HG03575 (cell line): ENCODE measurements around the gene SLC44A4.
"Not testable (repeated sequence)": the region's sequence is repeated elsewhere in the genome, so short reads cannot be mapped to it uniquely, and the experiment has no call there.

ENCODE experiments used
- ATAC-seq: cut with Tn5 transposase; IDR thresholded peaks from one replicate; pipeline ENCODE4 v1.9.1; 2021; ENCODE audit not compliant: unreplicated experiment, insufficient number of reproducible peaks, low FRiP score; ENCODE audit errors: extremely low read depth

SLC44A4 gene

DNA sequence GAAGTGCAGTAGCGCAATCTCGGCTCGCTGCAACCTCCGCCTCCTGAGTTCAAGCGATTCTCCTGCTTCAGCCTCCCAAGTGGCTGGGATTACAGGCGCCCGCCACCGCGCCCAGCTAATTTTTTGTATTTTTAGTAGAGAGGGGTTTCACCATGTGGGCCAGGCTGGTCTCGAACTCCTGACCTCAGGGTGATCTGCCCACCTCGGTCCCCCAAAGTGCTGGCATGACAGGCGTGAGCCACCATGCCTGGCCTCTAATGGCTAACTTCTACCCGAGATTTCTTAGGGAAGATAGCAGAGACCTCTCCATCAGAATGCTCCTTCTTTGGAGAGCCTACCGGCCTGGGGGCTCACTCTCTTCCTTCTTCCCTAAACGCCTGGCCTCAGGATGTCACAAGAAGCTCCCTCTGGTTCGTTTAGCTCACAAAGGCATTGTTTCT lies 14.7 kb downstream of the SLC44A4 start:
- not testable (repeated sequence) for ATAC-seq

DNA sequence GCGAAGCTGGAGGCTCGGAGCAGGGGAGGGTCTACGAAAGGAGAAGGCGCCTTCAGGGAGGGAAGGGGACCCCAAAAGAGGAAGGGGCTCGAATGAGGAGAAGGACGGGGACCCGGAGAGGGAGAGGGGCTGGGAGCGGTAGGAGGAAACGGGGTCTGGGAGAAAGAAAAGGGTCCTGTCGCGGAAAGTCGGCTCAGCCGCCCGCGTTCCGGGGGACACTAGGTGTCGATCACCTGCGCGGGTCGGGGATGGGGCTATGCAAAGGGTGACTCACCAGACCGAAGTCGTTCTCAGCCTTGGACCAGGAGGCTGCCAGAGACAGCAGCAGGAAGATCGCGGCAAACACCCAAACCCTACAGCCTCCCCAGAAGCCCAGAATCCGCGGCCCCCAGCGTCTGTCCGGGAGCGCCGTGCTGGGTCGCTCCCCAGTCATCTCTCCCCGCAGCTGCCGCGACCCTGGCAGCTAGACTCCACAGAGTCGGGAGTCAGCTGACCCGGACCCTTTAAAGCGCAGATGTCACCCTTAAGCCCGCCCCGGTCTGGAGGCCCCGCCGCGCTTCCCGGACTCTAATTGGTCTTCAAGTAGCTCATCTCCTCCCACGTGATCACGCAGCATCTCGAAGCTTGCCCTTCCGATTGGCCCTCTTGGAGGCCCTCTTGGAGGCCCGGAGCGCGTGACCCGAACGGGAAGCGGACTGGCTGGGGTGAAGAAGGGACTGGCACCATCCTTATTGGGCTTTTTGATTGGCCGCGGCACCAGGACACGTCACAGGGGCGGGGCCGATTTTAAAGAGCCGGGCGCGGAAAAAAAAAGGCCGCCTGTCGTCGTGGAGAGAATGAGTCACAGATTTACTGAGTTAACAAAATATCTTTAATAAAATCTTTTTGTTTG lies 16.2 kb downstream of the SLC44A4 start, which contains the start of gene NEU1:
Gene NEU1 (minus strand): TSS at position 478 of the 892 bp plus-strand sequence. CDS start 45 bp downstream, at position 433.
- peak; percentile 73 for ATAC-seq

DNA sequence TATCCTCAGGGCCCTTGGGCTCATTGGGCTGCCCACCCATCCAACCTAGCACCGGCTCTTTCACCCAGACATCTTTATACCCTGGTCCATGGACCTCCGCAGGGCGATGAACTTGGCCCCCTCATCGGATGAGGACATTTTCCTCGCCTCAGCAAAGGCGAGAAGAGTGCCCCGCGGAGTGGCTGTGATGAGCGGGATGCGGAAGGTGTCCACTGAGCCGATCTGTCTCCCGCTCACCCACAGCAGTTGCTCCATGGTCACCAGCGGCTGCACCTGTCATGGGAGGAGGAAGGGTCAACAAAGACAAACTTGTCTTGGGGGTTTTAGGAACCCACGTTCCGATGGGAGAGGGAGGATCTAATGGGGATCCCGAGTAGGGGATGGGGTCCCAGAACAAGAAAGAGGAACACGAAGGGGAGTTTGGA lies 16.9 kb downstream of the SLC44A4 start:
- ATAC-seq = no peak

DNA sequence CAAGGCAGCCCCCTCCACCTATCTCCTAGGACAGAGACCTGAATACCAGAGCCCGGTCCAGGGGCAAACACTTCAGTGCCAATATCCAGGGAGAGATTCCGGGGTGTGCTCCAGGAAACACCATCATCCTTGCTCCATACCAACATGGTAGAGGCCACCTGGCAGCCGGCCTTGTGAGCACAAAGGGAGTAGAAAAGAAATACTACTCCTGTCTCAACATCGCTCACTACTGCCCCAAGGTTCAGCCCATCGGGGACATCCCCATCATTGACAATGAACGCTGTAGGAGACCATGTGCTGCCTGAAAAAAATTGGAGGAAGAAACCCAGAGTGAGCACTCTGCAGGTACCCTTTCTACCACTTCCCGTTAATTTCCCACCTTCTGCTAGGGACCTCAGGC lies 17.6 kb downstream of the SLC44A4 start:
- ATAC-seq = no peak

DNA sequence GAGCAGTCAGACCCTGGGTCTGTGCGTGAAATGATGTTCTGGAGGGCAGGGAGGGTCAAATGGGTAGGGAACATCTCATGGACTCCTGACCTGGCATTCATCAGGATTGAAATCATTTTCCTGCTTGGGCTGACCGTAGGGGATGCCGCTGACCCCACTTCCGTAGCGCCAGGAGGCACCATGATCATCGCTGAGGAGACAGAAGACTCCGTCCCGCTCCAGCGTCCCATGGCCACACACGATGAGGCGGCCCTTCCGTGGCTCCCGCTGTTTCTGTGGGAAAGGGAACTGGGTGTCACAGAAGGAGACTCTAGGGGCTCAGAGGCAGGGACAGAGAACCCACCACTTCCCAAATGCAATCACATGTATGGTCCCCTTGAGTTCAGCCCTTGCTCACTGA lies 18.4 kb downstream of the SLC44A4 start:
- no peak for ATAC-seq

DNA sequence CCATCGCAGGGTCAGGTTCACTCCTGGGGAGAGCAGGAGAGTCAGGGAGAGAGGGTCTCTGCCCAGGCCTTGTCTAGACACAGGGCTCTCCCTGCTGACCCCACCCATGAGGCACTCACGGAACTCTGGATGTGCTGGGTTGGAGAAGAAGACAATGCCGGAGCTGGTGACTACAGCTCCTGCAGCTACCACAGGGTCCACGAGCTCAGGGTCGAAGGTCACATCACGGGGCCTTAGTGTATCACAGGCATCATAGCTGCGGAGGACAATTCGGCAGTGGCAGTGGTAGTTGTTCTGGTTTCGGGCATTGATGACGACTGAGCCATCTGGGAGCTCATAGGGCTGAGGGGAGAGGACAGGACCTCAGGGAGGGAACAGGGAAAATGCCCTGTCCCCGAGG lies 18.9 kb downstream of the SLC44A4 start:
- no peak for ATAC-seq

DNA sequence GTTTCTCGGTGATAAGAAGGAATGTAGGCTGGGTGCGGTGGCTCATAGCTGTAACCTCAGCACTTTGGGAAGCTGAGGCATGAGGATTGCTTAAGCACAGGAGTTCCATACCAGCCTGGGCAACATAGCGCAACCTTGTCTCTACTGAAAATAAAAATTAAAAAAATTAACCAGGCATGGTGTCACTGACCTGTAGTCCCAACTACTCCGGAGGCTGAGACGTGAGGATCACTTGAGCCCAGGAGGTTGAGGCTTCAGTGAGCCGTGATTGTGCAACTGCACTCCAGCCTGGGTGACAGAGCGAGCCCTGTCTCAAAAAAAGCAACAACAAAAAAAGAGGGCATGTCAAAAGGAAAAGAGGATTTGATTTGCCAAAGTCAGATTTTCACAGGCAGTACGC lies 20.1 kb downstream of the SLC44A4 start:
- ATAC-seq = no peak

DNA sequence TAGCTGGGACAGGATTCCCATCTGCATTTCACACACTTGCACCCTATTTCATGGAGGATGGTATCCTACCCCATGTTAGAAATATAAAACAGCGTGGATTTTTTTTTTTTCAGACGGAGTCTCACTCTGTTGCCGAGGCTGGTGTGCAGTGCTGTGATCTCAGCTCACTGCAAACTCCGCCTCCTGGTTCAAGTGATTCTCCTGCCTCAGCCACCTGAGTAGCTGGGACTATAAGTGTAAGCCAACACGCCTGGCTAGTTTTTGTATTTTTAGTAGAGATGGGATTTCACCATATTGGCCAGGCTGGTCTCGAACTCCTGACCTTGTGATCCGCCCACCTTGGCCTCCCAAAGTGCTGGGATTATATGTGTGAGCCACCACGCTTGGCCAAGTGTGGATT lies 21.0 kb downstream of the SLC44A4 start:
- ATAC-seq = not testable (repeated sequence)

DNA sequence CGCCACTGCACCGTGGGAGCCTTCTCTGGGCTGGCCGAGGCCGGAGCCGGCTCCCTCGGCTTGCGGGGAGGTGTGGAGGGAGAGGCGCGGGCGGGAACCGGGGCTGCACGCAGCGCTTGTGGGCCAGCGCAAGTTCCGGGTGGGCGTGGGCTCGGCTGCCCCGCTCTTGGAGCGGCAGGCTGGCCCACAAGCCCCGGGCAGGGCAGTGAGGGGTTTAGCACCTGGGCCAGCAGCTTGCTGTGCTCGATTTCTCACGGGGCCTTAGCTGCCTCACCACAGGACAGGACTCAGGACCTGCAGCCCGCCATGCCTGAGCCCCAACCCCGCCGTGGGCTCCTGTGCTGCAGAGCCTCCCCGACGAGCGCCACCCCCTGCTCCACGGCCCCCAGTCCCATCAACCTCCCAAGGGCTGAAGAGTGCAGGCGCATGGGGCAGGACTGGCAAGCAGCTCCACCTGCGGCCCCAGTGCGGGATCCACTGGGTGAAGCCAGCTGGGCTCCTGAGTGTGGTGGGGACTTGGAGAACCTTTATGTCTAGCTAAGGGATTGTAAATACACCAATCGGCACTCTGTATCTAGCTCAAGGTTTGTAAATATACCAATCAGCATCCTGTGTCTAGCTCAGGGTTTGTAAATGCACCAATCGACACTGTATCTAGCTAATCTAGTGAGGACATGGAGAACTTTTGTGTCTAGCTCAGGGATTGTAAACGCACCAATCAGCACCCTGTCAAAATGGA lies 26.6 kb downstream of the SLC44A4 start:
- not testable (repeated sequence) for ATAC-seq

DNA sequence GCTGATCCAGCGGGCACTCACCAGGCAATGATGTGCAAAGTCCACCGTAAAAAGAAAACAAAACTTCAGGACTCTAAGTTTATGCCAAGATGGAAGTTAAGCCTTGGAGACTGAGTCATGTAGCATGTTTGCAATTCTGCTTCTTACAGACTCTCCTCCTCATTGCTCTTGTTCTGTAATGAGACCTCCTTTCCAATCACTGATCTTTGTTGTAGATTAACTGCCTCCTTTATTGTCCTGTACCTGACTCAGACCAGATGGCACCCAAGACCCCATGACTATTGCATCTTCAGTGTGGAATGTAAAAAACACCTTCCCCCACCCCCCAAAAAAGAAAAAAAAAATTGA lies 27.3 kb downstream of the SLC44A4 start:
- no peak for ATAC-seq

DNA sequence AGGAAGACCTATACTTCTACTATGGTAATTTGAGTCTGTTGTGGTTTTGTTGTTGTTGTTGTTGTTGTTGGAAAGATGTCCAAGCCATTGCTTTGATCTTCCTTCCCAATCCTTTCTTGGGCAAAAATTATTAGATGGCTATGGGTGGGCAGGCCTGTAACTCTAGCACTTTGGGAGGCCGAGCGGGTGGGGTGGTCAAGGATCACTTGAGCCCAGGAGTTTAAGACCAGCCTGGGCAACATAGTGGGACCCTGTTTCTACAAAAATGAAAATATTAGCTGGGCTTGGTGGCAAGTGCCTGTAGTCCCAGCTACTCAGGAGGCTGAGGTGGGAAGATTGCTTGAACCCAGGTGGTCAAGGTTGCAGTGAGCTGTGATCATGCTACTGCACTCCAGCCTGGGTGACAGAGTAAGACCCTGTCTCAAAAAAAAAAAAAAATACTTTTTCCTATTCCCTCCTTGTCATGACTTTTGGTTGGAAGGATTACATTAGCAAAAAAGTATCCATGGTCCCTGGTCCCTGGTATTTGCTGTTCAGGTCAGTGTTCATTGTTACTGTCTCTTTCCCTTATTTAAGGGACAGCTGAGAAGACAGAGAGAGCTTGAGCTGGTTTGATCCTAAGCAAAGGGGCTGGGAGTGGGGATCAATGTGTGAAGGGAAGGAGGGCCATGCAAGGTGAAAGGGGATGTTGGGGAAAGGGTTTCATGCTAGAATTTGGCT lies 27.9 kb downstream of the SLC44A4 start:
- ATAC-seq = no peak

DNA sequence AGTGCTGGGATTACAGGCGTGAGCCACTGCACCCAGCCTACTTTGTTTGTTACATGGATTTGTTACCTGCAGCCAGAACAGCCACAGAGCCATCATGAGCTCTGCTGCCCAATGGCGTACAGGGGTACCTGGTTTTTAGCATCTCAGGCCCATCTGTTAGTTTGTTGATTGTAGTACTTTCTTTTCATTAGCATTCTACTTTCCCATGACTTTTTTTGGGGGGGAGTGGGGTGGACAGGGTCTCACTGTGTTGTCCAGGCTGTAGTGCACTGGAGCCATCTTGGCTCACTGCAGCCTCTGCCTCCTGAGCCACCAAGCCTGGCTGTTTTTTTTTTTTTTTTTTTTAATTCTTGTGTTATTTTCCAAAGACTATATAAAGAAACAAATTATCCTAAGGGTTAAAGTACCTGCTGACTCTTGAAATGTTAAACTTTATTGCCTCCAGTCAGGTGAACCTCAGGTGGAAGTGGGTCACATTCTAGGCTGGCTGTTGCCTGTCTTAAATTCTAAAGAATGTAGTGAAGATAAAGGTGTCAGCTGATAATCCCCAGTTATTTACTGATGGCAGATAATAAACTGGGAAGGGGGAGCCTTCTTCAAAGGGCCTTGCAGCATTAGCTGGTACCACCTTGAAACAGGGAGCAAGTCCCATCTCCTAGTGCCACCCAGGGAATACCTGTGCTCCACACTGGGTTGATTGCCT lies 31.4 kb downstream of the SLC44A4 start:
- no peak for ATAC-seq

DNA sequence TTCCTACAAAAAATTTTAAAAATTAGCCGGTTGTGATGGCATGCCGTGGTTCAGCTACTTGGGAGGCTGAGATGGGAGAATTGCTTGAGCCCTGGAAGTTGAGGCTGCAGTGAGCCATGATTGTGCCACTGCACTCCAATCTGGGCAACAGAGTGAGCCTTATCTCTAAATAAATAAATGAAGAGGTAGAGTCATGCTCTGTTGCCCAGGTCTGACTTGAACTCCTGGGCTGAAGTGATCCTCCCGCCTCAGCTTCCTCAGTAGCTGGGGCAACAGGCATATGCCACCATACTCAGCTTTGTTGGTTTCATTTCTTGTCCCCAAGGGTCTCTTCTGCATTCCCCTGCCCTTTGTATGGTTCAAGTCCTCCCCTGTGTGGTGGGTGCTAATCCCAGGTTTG lies 34.3 kb downstream of the SLC44A4 start:
- no peak for ATAC-seq

DNA sequence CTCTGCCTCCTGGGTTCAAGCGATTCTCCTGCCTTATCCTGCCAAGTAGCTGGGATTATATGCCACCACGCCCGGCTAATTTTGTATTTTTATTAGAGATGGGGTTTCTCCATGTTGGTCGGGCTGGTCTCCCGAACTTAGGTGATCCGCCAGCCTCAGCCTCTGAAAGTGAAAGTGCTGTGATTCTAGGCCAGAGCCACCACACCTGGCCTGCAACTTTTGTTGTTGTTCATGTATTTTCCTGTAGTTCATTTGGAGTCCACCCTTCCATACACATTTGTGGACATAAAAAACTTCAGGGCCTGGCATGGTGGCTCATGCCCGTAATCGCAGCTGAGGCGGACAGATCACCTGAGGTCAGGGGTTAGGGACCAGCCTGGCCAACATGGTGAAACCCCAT lies 36.7 kb downstream of the SLC44A4 start:
- no peak for ATAC-seq

DNA sequence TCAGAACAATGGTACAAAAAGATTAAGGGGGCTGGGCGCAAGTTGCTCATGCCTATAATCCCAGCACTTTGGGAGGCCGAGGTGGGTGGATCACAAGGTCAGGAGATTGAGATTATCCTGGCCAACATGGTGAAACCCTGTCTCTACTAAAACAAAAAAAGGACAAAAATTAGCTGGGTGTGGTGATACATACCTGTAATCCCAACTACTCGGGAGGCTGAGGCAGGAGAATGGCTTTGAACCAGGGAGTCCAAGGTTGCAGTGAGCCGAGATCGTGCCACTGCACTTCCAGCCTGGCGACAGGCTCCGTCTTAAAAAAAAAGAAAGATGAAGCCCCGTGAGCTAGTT lies 39.0 kb downstream of the SLC44A4 start:
- ATAC-seq = not testable (repeated sequence)

DNA sequence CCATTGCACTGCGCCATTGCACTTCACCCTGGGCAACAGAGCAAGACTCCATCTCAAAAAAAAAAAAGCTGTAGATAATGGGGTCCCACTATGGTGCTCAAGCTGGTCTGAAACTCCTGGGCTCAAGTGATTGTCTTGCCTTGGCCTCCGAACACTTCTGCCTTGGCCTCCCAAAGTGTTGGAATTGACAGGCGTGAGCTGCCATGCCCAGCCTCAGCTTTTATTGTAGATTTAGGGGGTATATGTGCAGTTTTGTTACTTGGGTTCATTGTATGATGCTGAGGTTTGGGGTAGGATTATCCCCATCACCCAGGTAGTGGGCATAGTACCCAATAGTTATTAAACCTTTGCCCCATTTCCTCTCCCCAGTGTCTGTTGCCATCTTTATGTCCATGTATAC lies 39.8 kb downstream of the SLC44A4 start:
- ATAC-seq = no peak

DNA sequence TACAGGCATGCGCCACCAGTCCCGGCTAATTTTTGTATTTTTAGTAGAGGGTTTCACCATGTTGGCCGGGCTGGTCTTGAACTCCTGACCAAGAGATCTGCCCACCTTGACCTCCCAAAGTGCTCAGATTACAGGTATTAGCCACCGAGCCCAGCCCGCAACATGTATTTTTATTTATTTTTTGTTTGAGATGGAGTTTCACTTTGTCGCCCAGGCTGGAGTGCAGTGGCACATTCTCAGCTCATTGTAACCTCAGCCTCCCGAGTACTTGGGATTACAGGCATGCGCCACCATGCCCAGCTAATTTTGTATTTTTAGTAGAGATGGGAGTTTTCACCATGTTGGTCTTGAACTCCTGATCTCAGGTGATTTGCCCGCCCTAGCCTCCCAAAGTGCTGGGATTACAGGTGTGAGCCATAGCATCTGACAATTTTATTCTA lies 40.7 kb downstream of the SLC44A4 start:
- ATAC-seq = not testable (repeated sequence)

DNA sequence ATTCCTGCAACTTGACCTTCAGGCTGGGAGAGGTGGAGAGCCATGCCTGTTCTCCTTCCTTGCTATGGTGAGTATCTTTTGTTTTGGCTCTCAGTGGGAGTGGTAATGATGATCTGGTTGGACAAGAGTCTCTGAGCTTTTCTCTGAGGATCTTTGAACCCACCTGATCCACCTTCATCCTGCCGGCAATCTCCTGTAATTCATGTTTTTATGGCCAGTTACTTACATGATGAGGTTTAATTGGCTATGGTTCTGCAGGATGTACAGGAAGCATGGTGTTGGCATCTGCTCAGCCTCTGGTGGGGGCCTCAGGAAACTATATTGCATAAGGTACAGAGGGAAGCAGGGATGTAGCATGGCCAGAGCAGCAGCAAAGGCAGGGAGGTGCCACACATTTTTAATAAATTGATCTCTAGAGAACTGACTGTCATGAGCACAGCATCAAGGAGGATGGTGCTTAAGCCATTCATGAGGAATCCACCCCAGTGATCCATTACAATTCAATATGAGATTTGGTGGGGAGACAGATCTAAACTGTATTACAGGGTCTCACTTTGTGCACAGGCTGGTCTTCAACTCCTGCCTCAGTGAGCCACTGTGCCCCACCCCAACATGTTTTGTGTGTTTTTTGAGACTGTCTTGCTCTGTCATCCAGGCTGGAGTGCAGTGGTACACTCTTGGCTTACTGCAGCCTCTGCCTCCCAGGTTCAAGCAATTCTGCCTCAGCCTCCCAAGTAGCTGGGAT lies 41.3 kb downstream of the SLC44A4 start:
- no peak for ATAC-seq
